CD14-positive monocyte (primary cell): ENCODE data around the gene TMEM35B. TPM values are rescaled to one million over a fixed set of nuclear protein-coding genes. Genes with fewer than 3 reads are reported as not detected.

ENCODE experiments used
- DNase-seq, 3 donors: peaks; one replicate each; pipeline ENCODE4 v3.0.0-alpha.2; 2011 to 2022
- H2AFZ ChIP-seq: 2 replicates; pipeline ENCODE4 v1.6.0; 2012; ENCODE audit warnings: mild to moderate bottlenecking, low read depth, low read length, inconsistent platforms; ENCODE audit not compliant: insufficient read depth, poor library complexity, severe bottlenecking
- H3K27ac ChIP-seq, 2 donors: 1 replicate in 1 of 2; 2 replicates in 1 of 2; pipeline ENCODE4 v1.5.1; 2012 to 2013; ENCODE audit warnings: low read length in 2 of 2, control low read depth in 1 of 2, inconsistent platforms in 1 of 2, low read depth in 1 of 2, mild to moderate bottlenecking in 1 of 2
- H3K27me3 ChIP-seq, 2 donors: one replicate each; pipeline versions ENCODE4 v1.6.0 to v1.6.1; 2011 to 2013; ENCODE audit warnings: low read length in 2 of 2; ENCODE audit not compliant: control insufficient read depth in 2 of 2, insufficient read depth in 2 of 2
- H3K36me3 ChIP-seq, 2 donors: replicated peaks in 1 of 2; 1 replicate in 1 of 2; 2 replicates in 1 of 2; pipeline versions ENCODE4 v1.5.1 to v1.6.1; 2012 to 2013; ENCODE audit warnings: low read length in 2 of 2, control low read depth in 1 of 2, inconsistent platforms in 1 of 2, mild to moderate bottlenecking in 1 of 2; ENCODE audit not compliant: insufficient read depth in 2 of 2, control insufficient read depth in 1 of 2
- H3K4me1 ChIP-seq, 2 donors: 1 replicate in 1 of 2; 2 replicates in 1 of 2; pipeline versions ENCODE4 v1.5.1 to v1.6.1; 2012 to 2013; ENCODE audit warnings: low read length in 2 of 2, control low read depth in 1 of 2, inconsistent platforms in 1 of 2, mild to moderate bottlenecking in 1 of 2, moderate library complexity in 1 of 2; ENCODE audit not compliant: insufficient read depth in 2 of 2, control insufficient read depth in 1 of 2
- H3K4me2 ChIP-seq: replicated peaks from 2 replicates; pipeline ENCODE3; 2012; ENCODE audit warnings: low read length, moderate library complexity, mild to moderate bottlenecking; ENCODE audit not compliant: poor library complexity, severe bottlenecking; ENCODE audit errors: extremely low read depth
- H3K4me3 ChIP-seq, 3 experiments: fragments of 200-600 bp in 1 of 3; sonication (generic) in 1 of 3; replicated peaks in 1 of 3; 1 replicate in 2 of 3; 2 replicates in 1 of 3; pipeline ENCODE4 v1.5.1; 2011 to 2013; ENCODE audit warnings: low read length in 3 of 3, mild to moderate bottlenecking in 3 of 3, control low read depth in 2 of 3, low read depth in 2 of 3, inconsistent platforms in 1 of 3, moderate library complexity in 1 of 3
- H3K79me2 ChIP-seq: 2 replicates; pipeline ENCODE4 v1.6.0; 2012; ENCODE audit warnings: mild to moderate bottlenecking, control low read depth, inconsistent platforms, low read length, moderate library complexity; ENCODE audit not compliant: insufficient read depth
- H3K9ac ChIP-seq: 2 replicates; pipeline ENCODE4 v1.6.0; 2017; ENCODE audit warnings: low read length, mild to moderate bottlenecking; ENCODE audit not compliant: insufficient read depth, poor library complexity, severe bottlenecking
- H3K9me3 ChIP-seq, 2 donors: replicated peaks in 1 of 2; 1 replicate in 1 of 2; 2 replicates in 1 of 2; pipeline versions ENCODE4 v1.5.1 to v1.6.1; 2012 to 2013; ENCODE audit warnings: low read length in 2 of 2, control low read depth in 1 of 2; ENCODE audit not compliant: control insufficient read depth in 1 of 2, insufficient read depth in 1 of 2
- H4K20me1 ChIP-seq: 2 replicates; pipeline ENCODE4 v1.6.0; 2012; ENCODE audit warnings: mild to moderate bottlenecking, low read length, control low read depth, moderate library complexity; ENCODE audit not compliant: insufficient read depth
- H3K27ac Mint-ChIP-seq, 7 donors: one replicate each; pipeline ENCODE4 v1.8.0; 2020; ENCODE audit warnings: mild to moderate bottlenecking in 7 of 7, mixed read lengths in 7 of 7, moderate library complexity in 6 of 7, inconsistent platforms in 2 of 7
- H3K27me3 Mint-ChIP-seq, 3 donors: one replicate each; pipeline ENCODE4 v1.8.0; 2021 to 2022; ENCODE audit warnings: low read depth in 3 of 3, mild to moderate bottlenecking in 3 of 3, mixed read lengths in 3 of 3, moderate library complexity in 3 of 3, inconsistent platforms in 1 of 3
- H3K36me3 Mint-ChIP-seq, 2 donors: one replicate each; pipeline ENCODE4 v1.8.0; 2020; ENCODE audit warnings: mixed read lengths in 2 of 2, inconsistent platforms in 1 of 2, mild to moderate bottlenecking in 1 of 2
- H3K4me1 Mint-ChIP-seq: one replicate; pipeline ENCODE4 v1.8.0; 2020; ENCODE audit warnings: mild to moderate bottlenecking, mixed read lengths
- H3K4me3 Mint-ChIP-seq, 2 donors: one replicate each; pipeline ENCODE4 v1.8.0; 2020; ENCODE audit warnings: mild to moderate bottlenecking in 2 of 2, mixed read lengths in 2 of 2, moderate library complexity in 1 of 2
- H3K9me3 Mint-ChIP-seq, 7 donors: one replicate each; pipeline ENCODE4 v1.8.0; 2020 to 2022; ENCODE audit warnings: mixed read lengths in 7 of 7, mild to moderate bottlenecking in 6 of 7, moderate library complexity in 6 of 7, inconsistent platforms in 2 of 7
- WGBS: methylation state at CpG from one replicate; pipeline ENCODE4 v1.1.5; 2013; ENCODE audit warnings: missing lambda C conversion rate; ENCODE audit not compliant: insufficient coverage; 5-methylcytosine and 5-hydroxymethylcytosine counted together
- intact Hi-C, 2 donors: fragments of 100-400 bp; cut with micrococcal nuclease; formaldehyde crosslinking; loops; one replicate each; pipeline versions ENCODE4 v1.15.0 to v1.15.1; 2023
- polyA minus RNA-seq: library from RNA; depleted of rRNA, polyadenylated mRNA; stranded (reverse); fragments of >200 nt; gene quantifications from 2 replicates; pipeline ENCODE4 v1.2.3, GENCODE V29; 2012
- polyA plus RNA-seq, 3 donors: library from polyadenylated mRNA; depleted of rRNA in 1 of 3; unstranded in 2 of 3; stranded (reverse) in 1 of 3; fragments of 300-500 nt in 2 of 3; fragments of >200 nt in 1 of 3; fragmentation: Illumina TruSeq in 2 of 3; gene quantifications; 1 replicate in 2 of 3; 2 replicates in 1 of 3; pipeline ENCODE4 v1.2.3, GENCODE V29; 2012 to 2021
- total RNA-seq, 12 experiments: library from RNA in 1 of 12; stranded (reverse) in 1 of 12; fragments of 120-200 nt in 1 of 12; gene quantifications; one replicate each; pipeline ENCODE4 v1.2.4 and lab custom pipeline; 2013 to 2026; ENCODE audit warnings: mixed read lengths in 6 of 12, inconsistent platforms in 1 of 12
- TF ChIP-seq, protein P1 (sequence below): fragments of 200-600 bp; IDR thresholded peaks from one replicate; pipeline ENCODE4 v1.8.0; 2022; ENCODE audit warnings: antibody characterized with exemption, mild to moderate bottlenecking

TMEM35B gene
- total RNA-seq (2013), result 22.6 TPM
- polyA plus RNA-seq (100 to 1,000 TPM in 2 of 3 donors, 10 to 100 TPM in 1; 33.6 to 128 (median 102) TPM), polyA minus RNA-seq (11.5 and 18.0 TPM in 2 replicates), total RNA-seq (lab: John Stamatoyannopoulos, UW) (0 to 0.12 (median 0) reads per million in 11 experiments)

DNA sequence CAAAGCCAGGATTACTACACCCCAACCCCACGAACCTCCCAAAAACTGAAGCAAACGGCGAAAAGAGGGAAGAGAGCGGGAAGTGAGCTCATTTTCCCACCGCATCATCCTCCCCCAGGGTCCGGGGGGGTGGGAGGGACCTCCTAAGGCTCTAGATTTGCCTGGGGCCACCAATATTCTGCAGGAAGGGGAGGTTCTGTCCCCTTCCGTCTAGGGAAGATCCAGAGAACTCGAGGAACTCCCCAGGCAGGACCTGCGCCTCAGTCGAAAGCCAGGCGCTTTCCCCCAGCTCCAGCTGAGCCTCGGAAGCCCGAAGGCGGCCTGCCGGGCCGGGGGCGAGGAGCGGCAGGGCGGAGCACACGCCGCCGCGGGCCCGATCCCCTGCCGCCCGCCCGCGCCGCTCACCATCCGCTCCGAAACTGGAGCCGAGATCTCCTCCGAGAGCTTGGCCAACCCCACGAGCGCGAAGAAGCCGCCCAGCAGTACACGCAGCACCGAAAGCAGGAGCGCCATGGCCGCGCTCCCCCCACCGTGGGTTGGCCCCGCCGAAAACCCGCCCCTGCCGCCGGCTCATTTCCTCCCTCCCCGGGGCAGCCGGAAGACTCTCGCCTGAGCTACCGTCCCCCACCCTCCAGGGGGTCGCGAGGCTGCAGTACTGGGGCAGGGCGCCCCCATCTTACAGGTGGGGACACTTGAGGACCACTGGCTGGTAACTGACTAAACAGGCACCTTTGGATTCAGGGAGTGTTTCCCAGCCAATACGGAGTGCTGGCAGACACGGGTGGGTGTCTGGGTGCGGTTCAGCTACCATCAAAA lies at the start of gene TMEM35B:
Gene TMEM35B, minus strand, starts transcription at position 555 of the 816 bp plus-strand sequence. Its CDS starts 42 bp downstream, at position 513.
- Histone ChIP-seq H3K4me2 (peak within 1 kb of the TSS; percentile 87), H3K4me1 (peaks cover 13 to 20% of the 10 kb centered on the region in 2 donors), H3K27ac (peak within 1 kb of the TSS; percentile 64 to 88), H3K79me2 (peaks cover 12% of the 10 kb centered on the region), H2AFZ (peak within 1 kb of the TSS; percentile 90), H3K36me3 (peaks cover 31 to 48% of the 10 kb centered on the region in 2 donors), H4K20me1 (peaks cover 9% of the 10 kb centered on the region), H3K27me3 (no peaks in the 10 kb centered on the region), H3K9me3 (no peaks in the 10 kb centered on the region), H3K4me3 (peak within 1 kb of the TSS; percentile 59 to 88 (median 88)), H3K9ac (peak within 1 kb of the TSS; percentile 86)
- TF ChIP-seq, protein P1, sequence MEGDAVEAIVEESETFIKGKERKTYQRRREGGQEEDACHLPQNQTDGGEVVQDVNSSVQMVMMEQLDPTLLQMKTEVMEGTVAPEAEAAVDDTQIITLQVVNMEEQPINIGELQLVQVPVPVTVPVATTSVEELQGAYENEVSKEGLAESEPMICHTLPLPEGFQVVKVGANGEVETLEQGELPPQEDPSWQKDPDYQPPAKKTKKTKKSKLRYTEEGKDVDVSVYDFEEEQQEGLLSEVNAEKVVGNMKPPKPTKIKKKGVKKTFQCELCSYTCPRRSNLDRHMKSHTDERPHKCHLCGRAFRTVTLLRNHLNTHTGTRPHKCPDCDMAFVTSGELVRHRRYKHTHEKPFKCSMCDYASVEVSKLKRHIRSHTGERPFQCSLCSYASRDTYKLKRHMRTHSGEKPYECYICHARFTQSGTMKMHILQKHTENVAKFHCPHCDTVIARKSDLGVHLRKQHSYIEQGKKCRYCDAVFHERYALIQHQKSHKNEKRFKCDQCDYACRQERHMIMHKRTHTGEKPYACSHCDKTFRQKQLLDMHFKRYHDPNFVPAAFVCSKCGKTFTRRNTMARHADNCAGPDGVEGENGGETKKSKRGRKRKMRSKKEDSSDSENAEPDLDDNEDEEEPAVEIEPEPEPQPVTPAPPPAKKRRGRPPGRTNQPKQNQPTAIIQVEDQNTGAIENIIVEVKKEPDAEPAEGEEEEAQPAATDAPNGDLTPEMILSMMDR, result no peak
- peak within 1 kb of the TSS; percentile 78 to 93 (median 87) for H3K27ac Mint-ChIP-seq
- peak; percentile 16 to 30 (median 23) for DNase-seq
- intact Hi-C loops, result no loop called here
- no peaks in the 10 kb centered on the region for H3K9me3 Mint-ChIP-seq
- under 1% methylated on average over 48 of the region's 58 CpGs for WGBS
- peak within 1 kb of the TSS; percentile 96 to 99 for H3K4me3 Mint-ChIP-seq
- H3K4me1 Mint-ChIP-seq, result peaks cover 22% of the 10 kb centered on the region
- H3K36me3 Mint-ChIP-seq, result peaks cover 24 to 45% of the 10 kb centered on the region in 2 donors
- no peaks in the 10 kb centered on the region for H3K27me3 Mint-ChIP-seq

DNA sequence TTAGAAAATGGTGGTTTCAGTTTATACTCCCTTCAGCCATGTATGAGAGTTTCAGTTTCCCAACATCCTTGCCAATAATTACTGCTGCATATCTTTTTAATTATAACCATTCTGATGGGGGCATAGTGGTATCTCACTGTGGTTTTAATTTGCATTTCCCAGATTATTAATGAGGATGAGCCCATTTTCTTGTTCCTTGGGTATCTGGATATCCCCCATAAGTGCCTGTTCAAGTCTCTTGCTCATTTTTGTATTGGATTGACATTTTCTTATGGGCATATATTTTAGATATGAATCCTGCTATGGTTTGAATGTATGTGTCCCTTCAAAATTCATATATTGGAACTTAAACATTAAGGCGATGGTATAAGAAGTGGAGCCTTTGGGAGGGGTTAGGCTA lies 48.2 kb upstream of the TMEM35B start:
- no peak overlapping the region for H3K4me3 Mint-ChIP-seq
- Histone ChIP-seq H3K4me3 (no peak overlapping the region), H3K4me2 (no peak overlapping the region), H3K9ac (no peak overlapping the region), H3K36me3 (no peaks in the 10 kb centered on the region), H3K9me3 (peaks cover 0 to 10% of the 10 kb centered on the region in 2 donors), H3K79me2 (peaks cover 32% of the 10 kb centered on the region), H3K27me3 (no peaks in the 10 kb centered on the region), H4K20me1 (peaks cover 4% of the 10 kb centered on the region), H3K27ac (no peak overlapping the region), H3K4me1 (peaks cover 14 to 28% of the 10 kb centered on the region in 2 donors), H2AFZ (no peak overlapping the region)
- WGBS, result no CpG with 5 or more reads among the region's 1 CpG
- peaks cover 0 to 2% (median 2%) of the 10 kb centered on the region in 3 donors for H3K27me3 Mint-ChIP-seq
- H3K9me3 Mint-ChIP-seq, result peaks cover 1 to 18% (median 12%) of the 10 kb centered on the region in 7 donors
- intact Hi-C loops, result loop anchor here (5.0 to 10.0 kb wide), 3 partner anchors 159 to 186 kb away; partner anchors contain the start of genes SFPQ (in 1 of the 2) and SMIM12 (in 1 of the 2)
- DNase-seq, result no peak
- H3K4me1 Mint-ChIP-seq, result peaks cover 17% of the 10 kb centered on the region
- H3K36me3 Mint-ChIP-seq, result peaks cover 5 to 12% of the 10 kb centered on the region in 2 donors
- TF ChIP-seq, protein P1, result no peak
- no peak overlapping the region for H3K27ac Mint-ChIP-seq
